DND-41 (cell line): Measurements from ENCODE around the gene TMEM181.

Experiments used
- ATAC-seq: fragments of 200-7000 bp; cut with Tn5 transposase; 3 replicates; pipeline ENCODE4 v1.9.1; 2021; ENCODE audit warnings: low read depth; ENCODE audit not compliant: insufficient read depth
- DNase-seq: peaks from one replicate; pipeline ENCODE4 v3.0.0-alpha.2; 2020
- H2AFZ ChIP-seq: 2 replicates; pipeline ENCODE4 v1.6.0; 2012; ENCODE audit warnings: low read depth, low read length
- H3K27ac ChIP-seq: 2 replicates; pipeline ENCODE4 v1.5.1; 2012; ENCODE audit warnings: low read length, inconsistent platforms
- H3K27me3 ChIP-seq: fragments of 200-600 bp; sonication (generic); 2 replicates; pipeline ENCODE4 v1.6.0; 2012; ENCODE audit warnings: low read length, mild to moderate bottlenecking, inconsistent platforms; ENCODE audit not compliant: insufficient read depth, poor library complexity
- H3K36me3 ChIP-seq: 2 replicates; pipeline ENCODE4 v1.5.1; 2012; ENCODE audit warnings: low read length, inconsistent platforms; ENCODE audit not compliant: insufficient read depth
- H3K4me1 ChIP-seq: 2 replicates; pipeline ENCODE4 v1.5.1; 2012; ENCODE audit warnings: mild to moderate bottlenecking, low read length; ENCODE audit not compliant: insufficient read depth
- H3K4me2 ChIP-seq: 2 replicates; pipeline ENCODE4 v1.6.0; 2012; ENCODE audit warnings: mild to moderate bottlenecking, moderate library complexity, low read length, inconsistent platforms; ENCODE audit not compliant: insufficient read depth
- H3K4me3 ChIP-seq, 2 experiments: fragments of 200-600 bp in 1 of 2; shearing (Covaris generic) in 1 of 2; 2 replicates each; pipeline ENCODE4 v1.5.1; 2012 to 2016; ENCODE audit warnings: inconsistent platforms in 2 of 2, low read length in 2 of 2, mild to moderate bottlenecking in 2 of 2, low read depth in 1 of 2, moderate library complexity in 1 of 2
- H3K79me2 ChIP-seq: 2 replicates; pipeline ENCODE4 v1.6.0; 2012; ENCODE audit warnings: low read length, inconsistent platforms; ENCODE audit not compliant: insufficient read depth
- H3K9ac ChIP-seq: 2 replicates; pipeline ENCODE4 v1.6.0; 2012; ENCODE audit warnings: low read depth, mild to moderate bottlenecking, inconsistent platforms, low read length, moderate library complexity
- H3K9me3 ChIP-seq: 2 replicates; pipeline ENCODE4 v1.5.1; 2012; ENCODE audit warnings: low read length, moderate library complexity, mild to moderate bottlenecking, inconsistent platforms; ENCODE audit not compliant: insufficient read depth, severe bottlenecking
- H4K20me1 ChIP-seq: 2 replicates; pipeline ENCODE4 v1.6.0; 2012; ENCODE audit warnings: low read length; ENCODE audit not compliant: insufficient read depth
- EZH2 ChIP-seq: IDR thresholded peaks from 3 replicates; pipeline ENCODE4 v1.6.1; 2012; ENCODE audit warnings: borderline replicate concordance, low read depth, mild to moderate bottlenecking, moderate library complexity, low read length, inconsistent platforms; ENCODE audit not compliant: severe bottlenecking
- TF ChIP-seq, protein P1 (sequence below): IDR thresholded peaks from 2 replicates; pipeline ENCODE4 v1.5.1; 2012; ENCODE audit warnings: borderline replicate concordance, low read length, moderate library complexity, mild to moderate bottlenecking; ENCODE audit not compliant: poor library complexity, severe bottlenecking; ENCODE audit errors: extremely low read depth

The TMEM181 gene

DNA sequence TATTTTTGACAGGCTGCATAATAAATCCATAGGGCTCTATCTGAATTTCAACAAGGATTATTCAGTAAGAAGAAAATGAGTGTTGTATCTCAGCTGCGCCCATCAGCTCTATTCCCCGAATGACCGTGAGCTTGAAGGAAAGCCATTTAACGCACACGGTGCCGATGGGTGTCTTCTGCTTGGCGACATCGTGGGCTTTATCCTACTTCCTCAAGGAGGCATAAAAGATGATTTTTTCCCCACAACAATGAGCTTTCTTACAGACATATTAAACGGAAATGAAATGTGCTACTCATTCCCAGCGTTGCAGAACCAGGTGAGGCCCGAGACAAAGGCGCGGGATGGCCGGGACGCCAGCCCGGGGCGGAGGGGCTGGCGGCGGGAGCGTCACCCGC is 83.9 kb downstream of the TMEM181 start:
- peaks cover 25% of the 10 kb centered on the region for H3K36me3 ChIP-seq
- H3K4me3 ChIP-seq = peak overlapping the region; percentile 88 to 96
- H3K27ac ChIP-seq = peak overlapping the region; percentile 87
- H3K79me2 ChIP-seq = peaks cover 40% of the 10 kb centered on the region
- TF ChIP-seq, protein P1, sequence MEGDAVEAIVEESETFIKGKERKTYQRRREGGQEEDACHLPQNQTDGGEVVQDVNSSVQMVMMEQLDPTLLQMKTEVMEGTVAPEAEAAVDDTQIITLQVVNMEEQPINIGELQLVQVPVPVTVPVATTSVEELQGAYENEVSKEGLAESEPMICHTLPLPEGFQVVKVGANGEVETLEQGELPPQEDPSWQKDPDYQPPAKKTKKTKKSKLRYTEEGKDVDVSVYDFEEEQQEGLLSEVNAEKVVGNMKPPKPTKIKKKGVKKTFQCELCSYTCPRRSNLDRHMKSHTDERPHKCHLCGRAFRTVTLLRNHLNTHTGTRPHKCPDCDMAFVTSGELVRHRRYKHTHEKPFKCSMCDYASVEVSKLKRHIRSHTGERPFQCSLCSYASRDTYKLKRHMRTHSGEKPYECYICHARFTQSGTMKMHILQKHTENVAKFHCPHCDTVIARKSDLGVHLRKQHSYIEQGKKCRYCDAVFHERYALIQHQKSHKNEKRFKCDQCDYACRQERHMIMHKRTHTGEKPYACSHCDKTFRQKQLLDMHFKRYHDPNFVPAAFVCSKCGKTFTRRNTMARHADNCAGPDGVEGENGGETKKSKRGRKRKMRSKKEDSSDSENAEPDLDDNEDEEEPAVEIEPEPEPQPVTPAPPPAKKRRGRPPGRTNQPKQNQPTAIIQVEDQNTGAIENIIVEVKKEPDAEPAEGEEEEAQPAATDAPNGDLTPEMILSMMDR = no peak
- no peak for TF ChIP-seq EZH2
- peaks cover 37% of the 10 kb centered on the region for H3K4me1 ChIP-seq
- no peaks in the 10 kb centered on the region for H3K9me3 ChIP-seq
- H3K9ac ChIP-seq = peak overlapping the region; percentile 93
- H2AFZ ChIP-seq = peak overlapping the region; percentile 98
- H3K27me3 ChIP-seq = peaks cover 15% of the 10 kb centered on the region
- ATAC-seq (peak; percentile 3; the same call in 2 of the 3 replicates), DNase-seq (no peak)
- H4K20me1 ChIP-seq = peaks cover 14% of the 10 kb centered on the region
- peak overlapping the region; percentile 82 for H3K4me2 ChIP-seq

DNA sequence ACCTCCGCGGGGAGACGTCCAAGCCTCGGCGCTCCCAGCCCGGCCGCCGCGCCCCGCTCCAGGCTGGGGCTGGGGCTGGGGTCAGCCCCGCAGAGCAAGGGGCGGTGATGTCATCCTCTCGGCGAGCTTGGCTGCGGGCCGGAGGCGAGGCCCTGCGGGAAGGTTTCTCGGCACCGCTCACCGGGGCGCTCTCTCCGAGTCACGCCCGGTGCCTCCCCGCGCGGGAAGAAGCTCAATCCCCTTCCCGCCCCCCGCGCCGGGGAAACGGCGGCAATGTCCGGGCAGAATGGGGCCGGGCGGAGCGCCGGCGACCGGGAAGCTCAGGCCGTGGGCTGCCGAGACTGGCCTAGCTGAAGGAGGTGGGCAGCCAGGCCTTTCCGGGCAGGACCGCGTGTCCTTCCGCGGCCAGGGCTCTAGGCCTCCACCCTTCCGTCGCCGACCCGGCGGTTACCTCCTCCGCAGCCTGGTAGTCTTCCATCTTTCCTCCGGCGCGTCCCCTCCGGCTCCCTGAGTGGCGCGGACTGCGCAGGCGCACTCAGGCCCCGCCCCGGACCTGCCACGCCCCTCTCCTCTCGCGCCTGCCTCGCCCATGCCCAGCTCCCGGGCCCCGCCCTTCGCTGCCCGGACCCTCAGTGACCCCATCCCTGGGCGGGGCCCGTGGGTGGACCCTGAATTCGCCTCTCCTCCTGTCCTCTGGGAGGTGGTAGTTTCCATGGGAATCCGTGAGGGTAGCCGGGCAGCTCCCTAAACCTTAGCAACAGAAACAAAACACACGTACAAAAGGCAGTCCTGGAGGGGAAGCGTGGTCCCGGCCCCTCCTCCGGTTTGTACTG is 84.6 kb downstream of the TMEM181 start, which contains the start of gene DYNLT1:
Gene DYNLT1 (minus strand): TSS at position 513 of the 833 bp plus-strand sequence. CDS start 35 bp downstream, at position 478.
- peaks cover 22% of the 10 kb centered on the region for H3K36me3 ChIP-seq
- H3K4me3 ChIP-seq = peak within 1 kb of the TSS; percentile 88 to 96
- ATAC-seq (peak; percentile 85), DNase-seq (peak; percentile 85)
- H3K27me3 ChIP-seq = peaks cover 20% of the 10 kb centered on the region
- TF ChIP-seq, protein P1 = no peak
- no peak for TF ChIP-seq EZH2
- H2AFZ ChIP-seq = peak within 1 kb of the TSS; percentile 98
- H3K79me2 ChIP-seq = peaks cover 40% of the 10 kb centered on the region
- peak within 1 kb of the TSS; percentile 93 for H3K9ac ChIP-seq
- H3K4me1 ChIP-seq = peaks cover 38% of the 10 kb centered on the region
- H4K20me1 ChIP-seq = peaks cover 11% of the 10 kb centered on the region
- peak within 1 kb of the TSS; percentile 82 for H3K4me2 ChIP-seq
- no peaks in the 10 kb centered on the region for H3K9me3 ChIP-seq
- H3K27ac ChIP-seq = peak within 1 kb of the TSS; percentile 87

DNA sequence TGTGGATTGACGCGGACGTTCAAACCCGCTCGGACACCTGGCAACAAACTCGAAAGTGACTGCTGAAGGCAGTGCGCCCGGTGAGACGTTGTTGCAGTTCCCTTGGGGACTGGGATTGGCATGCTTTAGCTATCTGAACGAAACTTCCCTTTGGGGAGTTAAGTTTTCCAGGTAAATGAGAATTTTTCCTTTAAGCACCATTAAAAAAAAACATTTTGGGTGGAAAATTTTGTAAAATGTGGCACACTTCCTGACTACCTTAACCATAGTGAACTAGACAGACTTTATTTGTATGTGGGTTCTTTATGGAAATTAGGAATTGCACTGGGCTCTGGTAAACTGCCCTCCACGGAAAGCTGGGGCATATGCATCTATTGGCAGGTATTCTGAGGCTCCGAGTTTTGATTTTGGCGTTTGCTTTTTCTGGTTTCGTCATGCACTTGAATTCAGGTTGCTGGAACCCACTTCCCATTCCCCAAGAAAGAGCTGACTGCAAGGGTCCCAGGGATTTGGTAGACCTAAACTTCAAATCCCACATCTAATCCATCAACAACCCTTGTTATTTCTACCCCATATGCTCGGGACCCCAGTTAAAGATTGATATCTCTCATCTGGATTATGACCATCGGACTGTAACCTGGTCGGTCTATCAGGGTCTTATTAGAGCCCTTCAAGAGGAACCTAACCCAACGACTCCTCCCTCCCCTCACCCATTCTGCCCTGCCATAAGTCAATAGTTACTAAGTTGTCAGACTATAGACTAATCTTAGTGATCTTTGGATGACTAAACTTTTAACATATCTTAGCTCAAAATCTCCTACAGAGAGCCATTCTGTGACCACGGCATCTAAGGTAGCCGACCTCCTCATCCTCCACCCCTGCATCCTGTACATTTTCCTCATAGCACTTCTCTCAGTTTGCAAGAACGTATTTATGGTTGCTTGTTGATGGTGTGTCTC is 85.5 kb downstream of the TMEM181 start:
- Histone ChIP-seq H3K27ac (peak overlapping the region; percentile 40; the same call in 1 of the 2 replicates), H3K4me3 (peak overlapping the region; percentile 88 to 96; a peak in 3 of 4 replicates), H3K9me3 (no peaks in the 10 kb centered on the region), H2AFZ (peak overlapping the region; percentile 98), H3K4me1 (peaks cover 45% of the 10 kb centered on the region), H3K36me3 (peaks cover 17% of the 10 kb centered on the region), H3K9ac (peak overlapping the region; percentile 93), H4K20me1 (peaks cover 9% of the 10 kb centered on the region), H3K79me2 (peaks cover 39% of the 10 kb centered on the region), H3K27me3 (peaks cover 24% of the 10 kb centered on the region), H3K4me2 (peak overlapping the region; percentile 82)
- TF ChIP-seq, protein P1 = no peak
- TF ChIP-seq EZH2 = peak; percentile 63
- no peak for DNase-seq
- no peak for ATAC-seq
